ENCODE measurements around the gene LARGE2. TPM values are rescaled to one million over a fixed set of nuclear protein-coding genes. Genes with fewer than 3 reads are reported as not detected.

The LARGE2 gene
- total RNA-seq: 0.15 and 0.17 TPM in 2 replicates

DNA sequence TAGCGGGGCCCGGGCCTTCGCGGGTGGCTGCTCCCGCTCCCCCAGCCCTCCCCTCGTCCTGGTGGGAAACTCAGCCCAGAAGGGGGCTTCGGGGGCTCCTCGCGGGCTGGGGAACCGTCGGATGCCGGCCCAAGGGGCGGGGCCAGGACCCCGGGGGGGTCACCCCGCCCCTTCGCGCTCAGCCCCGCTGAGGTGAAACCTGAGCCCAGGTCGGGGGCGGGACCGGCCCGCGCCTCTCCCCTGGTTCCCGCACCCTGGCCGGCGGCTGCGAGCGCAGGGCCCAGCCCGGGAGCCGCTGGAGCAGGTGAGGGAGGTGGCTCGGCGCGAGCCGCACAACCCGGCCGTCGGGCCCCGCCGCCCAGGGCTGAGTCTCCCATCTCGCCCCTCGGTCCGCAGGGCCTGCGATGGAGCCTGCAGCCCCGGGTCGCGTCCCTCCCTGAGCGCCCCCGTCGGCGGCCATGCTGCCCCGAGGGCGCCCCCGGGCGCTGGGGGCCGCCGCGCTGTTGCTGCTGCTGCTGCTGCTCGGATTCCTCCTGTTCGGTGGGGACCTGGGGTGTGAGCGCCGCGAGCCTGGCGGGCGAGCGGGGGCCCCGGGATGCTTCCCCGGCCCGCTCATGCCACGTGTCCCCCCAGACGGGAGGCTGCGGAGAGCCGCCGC, at the start of gene LARGE2:
Gene LARGE2, plus strand, starts transcription at position 232 of the 658 bp plus-strand sequence. Its CDS starts 227 bp downstream, at position 459.

GRCh38 chr11:45885274-45885920, 37.1 kb upstream of the LARGE2 start, which contains the start of gene MAPK8IP1:
TSS of gene MAPK8IP1 (plus strand) at chr11:45885651. CDS start at chr11:45885821, 170 bp downstream.

GRCh38 chr11:45906965-45907611, 15.4 kb upstream of the LARGE2 start, which contains the start of gene FREY1:
TSS of gene FREY1 (minus strand) at chr11:45907271. CDS start at chr11:45907245, 26 bp downstream.

GRCh38 chr11:45917623-45918330, 4.7 kb upstream of the LARGE2 start, which contains the start of gene PEX16:
TSS of gene PEX16 (minus strand) at chr11:45917877. CDS start at chr11:45917811, 66 bp downstream.

Other genes starting within 250 kb of the LARGE2 start
- 22.0 and 25.2 TPM in 2 replicates for gene SLC35C1, start 117.5 kb upstream of the LARGE2 start, total RNA-seq
- 4.3 and 5.9 TPM in 2 replicates for gene CRY2, start 75.2 kb upstream of the LARGE2 start, total RNA-seq
- gene MAPK8IP1, start 37.0 kb upstream of the LARGE2 start, total RNA-seq: 8.8 and 11.6 TPM in 2 replicates
- 0.34 TPM in 1 of 2 replicates, not detected in the other for gene FREY1, start 15.4 kb upstream of the LARGE2 start, total RNA-seq
- gene PEX16, start 4.8 kb upstream of the LARGE2 start, total RNA-seq: 23.7 and 33.0 TPM in 2 replicates
- 7.4 and 15.3 TPM in 2 replicates for gene PHF21A, start 198.8 kb downstream of the LARGE2 start, total RNA-seq

All from bronchus fibroblast of lung (primary cell).